GM12801 (cell line): ENCODE data around the gene PMVK.

Experiments
- CTCF ChIP-seq: IDR thresholded peaks from one replicate; pipeline ENCODE4 v1.5.1; 2011; ENCODE audit warnings: control low read depth; ENCODE audit not compliant: insufficient read length; ENCODE audit errors: extremely low read depth

Gene PMVK

GRCh38 chr1:154944401-154945159 lies 8.1 kb upstream of the PMVK start:
- TF ChIP-seq CTCF = no peak

- no peak for TF ChIP-seq CTCF
These were observed 7.3 kb upstream of the PMVK start for GRCh38 chr1:154943649-154944400.

GRCh38 chr1:154941333-154942013 lies 5.0 kb upstream of the PMVK start:
- TF ChIP-seq CTCF = no peak

- no peak for TF ChIP-seq CTCF
These were observed 4.2 kb upstream of the PMVK start for GRCh38 chr1:154940651-154941194.

- no peak for TF ChIP-seq CTCF
These were observed 3.7 kb upstream of the PMVK start for GRCh38 chr1:154940213-154940560.

- TF ChIP-seq CTCF = no peak
These were observed 2.3 kb upstream of the PMVK start for GRCh38 chr1:154938604-154939399.

- no peak for TF ChIP-seq CTCF
These were observed 1.5 kb upstream of the PMVK start for GRCh38 chr1:154937988-154938386.
